Measurements from ENCODE around the gene TRIO. TPM values are rescaled to one million over a fixed set of nuclear protein-coding genes. Genes with fewer than 3 reads are reported as not detected.

The TRIO gene
- total RNA-seq, 1 donor from 2014 or later, result 89.8 TPM

GRCh38 chr5:14490309-14490711, 347.2 kb downstream of the TRIO start:
- intact Hi-C loops (cut with DNase I), result loop anchor here (10.0 kb wide), 1 partner anchor 154 kb away; no protein-coding TSS in a partner anchor
- DNase-seq (ENCODE audit: low spot score), result no peak

GRCh38 chr5:14491015-14491915, 348.1 kb downstream of the TRIO start:
- intact Hi-C loops (cut with DNase I), result loop anchor here (10.0 kb wide), 1 partner anchor 154 kb away; no protein-coding TSS in a partner anchor
- no peak for DNase-seq (ENCODE audit: low spot score)

- intact Hi-C loops (cut with DNase I), result loop anchor here (10.0 kb wide), 1 partner anchor 152 kb away; no protein-coding TSS in a partner anchor
Observed at GRCh38 chr5:14492331-14492964, 349.3 kb downstream of the TRIO start.

GRCh38 chr5:14495301-14495700, 352.2 kb downstream of the TRIO start:
- intact Hi-C loops (cut with DNase I), result loop anchor here (10.0 kb wide), 1 partner anchor 150 kb away; no protein-coding TSS in a partner anchor
- no peak for DNase-seq (ENCODE audit: low spot score)

More at GRCh38 chr5:14492331-14492964, 349.3 kb downstream of the TRIO start:
- no peak for DNase-seq (ENCODE audit: low spot score)

GRCh38 chr5:14497311-14497710, 354.2 kb downstream of the TRIO start:
- intact Hi-C loops (cut with DNase I), result loop anchor here (10.0 kb wide), 1 partner anchor 147 kb away; no protein-coding TSS in a partner anchor
- DNase-seq (ENCODE audit: low spot score), result no peak

DNA sequence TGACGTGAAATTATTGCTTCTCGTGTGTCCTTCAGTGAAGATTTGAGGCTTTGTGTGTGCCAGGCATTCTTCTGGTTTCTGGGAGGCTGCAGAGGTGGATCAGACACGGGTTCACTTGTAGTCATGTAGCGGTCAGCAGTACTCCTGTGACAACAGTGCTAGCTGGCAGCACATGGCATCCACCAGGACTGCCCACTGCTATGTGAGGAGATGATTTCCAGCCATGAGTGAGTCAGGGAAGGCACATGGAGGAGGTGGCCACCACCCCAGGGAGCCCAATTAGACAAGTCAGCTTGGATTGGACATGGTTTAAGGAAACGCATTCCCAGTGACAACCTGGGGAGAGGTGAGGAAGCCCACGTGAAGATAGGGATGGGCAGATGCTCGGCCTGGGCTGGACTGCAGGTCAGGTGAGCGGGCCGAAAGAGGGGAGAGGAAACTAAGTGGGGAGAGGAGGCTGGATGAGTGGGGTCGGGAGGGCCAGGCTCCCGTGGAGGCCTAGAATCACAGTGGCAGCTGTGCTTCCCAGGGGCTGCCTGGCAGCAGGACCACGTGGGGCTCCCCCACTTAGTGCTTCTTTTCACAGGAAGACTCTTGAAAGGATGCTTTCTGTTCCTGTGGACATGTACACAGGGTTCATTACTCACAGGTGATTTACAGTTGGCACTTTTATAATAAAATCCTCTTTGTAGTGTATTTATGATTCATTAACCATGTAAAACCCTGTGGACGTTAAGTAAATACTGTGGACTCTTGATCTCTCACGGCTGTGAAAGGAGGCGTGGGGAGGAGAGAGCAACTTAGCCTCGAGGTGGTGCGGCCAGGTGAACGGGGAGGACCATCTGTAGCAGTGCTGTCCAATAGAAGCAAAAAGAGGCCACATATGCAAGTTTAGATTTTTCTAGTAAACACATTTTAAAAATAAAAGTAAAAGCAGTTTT, 358.5 kb downstream of the TRIO start:
- intact Hi-C loops (cut with DNase I), result no loop called here
- no peak for DNase-seq (ENCODE audit: low spot score)

- intact Hi-C loops (cut with DNase I), result no loop called here
- no peak for DNase-seq (ENCODE audit: low spot score)
Observed at GRCh38 chr5:14502294-14502690, 359.1 kb downstream of the TRIO start.

GRCh38 chr5:14503017-14503680, 360.0 kb downstream of the TRIO start:
- DNase-seq (ENCODE audit: low spot score), result no peak
- intact Hi-C loops (cut with DNase I), result no loop called here

GRCh38 chr5:14503681-14504331, 360.7 kb downstream of the TRIO start:
- intact Hi-C loops (cut with DNase I), result no loop called here
- no peak for DNase-seq (ENCODE audit: low spot score)

GRCh38 chr5:14504332-14504727, 361.2 kb downstream of the TRIO start:
- intact Hi-C loops (cut with DNase I), result no loop called here
- no peak for DNase-seq (ENCODE audit: low spot score)

DNA sequence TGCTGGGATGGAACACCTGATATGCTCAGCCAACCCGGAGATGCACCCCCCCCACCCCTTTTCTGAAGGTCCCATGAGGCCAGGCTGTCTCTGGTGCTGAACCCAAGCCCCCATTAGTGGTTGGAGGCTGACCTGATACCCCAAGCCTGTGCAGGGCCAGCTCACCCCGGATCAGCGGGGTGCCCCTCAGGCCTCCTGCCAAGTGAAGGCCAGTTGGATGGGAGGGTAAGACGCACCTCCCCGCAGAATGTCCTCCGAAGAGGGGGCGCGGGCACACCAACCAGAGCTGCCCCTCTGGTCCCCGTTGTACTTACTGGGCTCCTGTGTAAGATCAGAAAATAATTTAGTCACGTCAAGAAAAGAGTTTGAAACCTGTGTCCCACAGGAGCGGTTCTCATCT, 361.7 kb downstream of the TRIO start:
- intact Hi-C loops (cut with DNase I), result no loop called here

GRCh38 chr5:14505310-14506139, 362.4 kb downstream of the TRIO start:
- DNase-seq (ENCODE audit: low spot score), result no peak
- intact Hi-C loops (cut with DNase I), result no loop called here

More for the DNA sequence above, 361.7 kb downstream of the TRIO start:
- no peak for DNase-seq (ENCODE audit: low spot score)

DNA sequence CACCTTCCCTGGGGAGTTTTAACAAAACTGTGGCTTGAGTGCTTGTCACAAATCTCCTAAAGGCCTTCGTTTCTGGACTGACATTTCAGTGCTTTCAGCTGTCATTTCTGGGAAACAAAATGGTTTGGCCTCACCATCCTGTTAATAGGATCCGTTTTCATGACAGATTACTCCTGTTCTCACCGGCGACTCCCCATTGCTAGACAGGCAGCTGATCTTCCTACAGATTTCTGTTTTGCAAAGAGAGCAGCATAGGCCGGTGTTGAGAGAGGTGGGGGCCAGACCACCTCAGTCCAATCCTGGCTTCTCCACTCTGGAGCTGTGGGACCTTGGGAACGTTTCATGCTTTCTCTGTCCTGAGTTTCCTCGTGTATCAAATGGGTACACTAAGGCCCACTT, 363.0 kb downstream of the TRIO start:
- intact Hi-C loops (cut with DNase I), result no loop called here
- no peak for DNase-seq (ENCODE audit: low spot score)

- intact Hi-C loops (cut with DNase I), result no loop called here
- DNase-seq (ENCODE audit: low spot score), result no peak
Observed at GRCh38 chr5:14506661-14507060, 363.5 kb downstream of the TRIO start.

DNA sequence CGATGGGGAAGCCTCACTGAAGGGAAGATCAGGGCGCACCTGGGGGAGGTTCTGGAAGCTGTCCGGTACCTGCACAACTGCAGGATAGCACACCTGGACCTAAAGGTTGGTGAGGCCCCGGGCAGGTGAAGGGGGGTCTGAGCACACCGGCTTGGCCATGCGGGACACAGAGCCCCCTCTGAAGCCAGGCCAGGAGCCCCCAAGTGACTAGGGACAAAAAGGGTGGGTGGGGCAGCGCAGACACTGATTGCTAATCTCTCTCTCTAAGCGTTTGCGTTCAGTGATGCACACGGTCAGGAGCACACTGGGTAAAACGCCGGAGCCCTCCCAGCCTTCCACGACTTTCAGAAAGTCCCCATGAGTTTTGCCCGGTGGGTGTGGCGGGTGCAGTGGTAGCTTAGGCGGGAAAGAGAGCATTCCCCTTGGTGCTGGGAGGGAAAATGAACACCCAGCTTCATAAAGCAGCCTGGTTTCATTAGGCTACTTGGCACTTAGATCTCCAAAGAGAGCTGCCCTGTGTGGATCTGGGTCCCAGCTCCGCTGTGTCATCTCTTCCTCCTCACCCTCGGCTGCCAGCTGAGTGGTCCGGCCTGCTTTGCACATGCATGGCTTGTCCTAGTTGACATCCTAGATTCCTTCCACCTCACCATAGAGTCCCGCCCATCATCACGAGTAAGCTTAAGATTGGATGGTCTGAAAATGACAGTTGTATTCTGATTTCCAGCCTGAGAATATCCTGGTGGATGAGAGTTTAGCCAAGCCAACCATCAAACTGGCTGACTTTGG, 364.2 kb downstream of the TRIO start:
- no peak for DNase-seq (ENCODE audit: low spot score)
- intact Hi-C loops (cut with DNase I), result no loop called here

DNA sequence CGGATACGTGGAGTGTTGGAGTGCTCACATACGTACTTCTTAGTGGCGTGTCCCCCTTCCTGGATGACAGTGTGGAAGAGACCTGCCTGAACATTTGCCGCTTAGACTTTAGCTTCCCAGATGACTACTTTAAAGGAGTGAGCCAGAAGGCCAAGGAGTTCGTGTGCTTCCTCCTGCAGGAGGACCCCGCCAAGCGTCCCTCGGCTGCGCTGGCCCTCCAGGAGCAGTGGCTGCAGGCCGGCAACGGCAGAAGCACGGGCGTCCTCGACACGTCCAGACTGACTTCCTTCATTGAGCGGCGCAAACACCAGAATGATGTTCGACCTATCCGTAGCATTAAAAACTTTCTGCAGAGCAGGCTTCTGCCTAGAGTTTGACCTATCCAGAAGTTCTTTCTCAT, 364.9 kb downstream of the TRIO start:
- no peak for DNase-seq (ENCODE audit: low spot score)
- intact Hi-C loops (cut with DNase I), result no loop called here

DNA sequence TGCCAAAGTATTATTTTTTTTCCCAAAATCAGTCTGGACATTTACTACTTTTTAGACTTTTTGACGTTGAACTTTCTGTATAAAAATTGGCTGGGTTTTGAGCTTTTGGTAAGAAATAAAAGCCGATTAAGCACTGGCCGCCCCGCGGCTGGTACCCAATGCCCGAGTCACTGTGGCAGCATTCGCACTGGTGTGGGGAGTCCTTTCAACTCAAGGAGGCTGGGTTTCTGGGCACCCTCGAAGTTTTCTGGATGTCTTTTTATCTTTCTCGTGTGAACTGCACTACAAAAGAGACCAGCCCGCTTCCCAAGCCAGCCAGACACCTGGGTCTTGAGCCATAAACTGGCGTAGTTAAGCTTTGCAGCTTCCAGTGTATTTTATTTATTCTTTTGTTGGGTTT, 366.4 kb downstream of the TRIO start:
- intact Hi-C loops (cut with DNase I), result no loop called here
- no peak for DNase-seq (ENCODE audit: low spot score)

Data from cardiac septum (tissue), 1 donor.